ENCODE measurements around the gene ZC3H4. TPM values are rescaled to one million over a fixed set of nuclear protein-coding genes. Genes with fewer than 3 reads are reported as not detected.
A peak's percentile ranks its signal among the peaks of the same experiment; 100 is the strongest.

The ZC3H4 gene
- 41.4 and 41.8 TPM in 2 replicates for total RNA-seq (2022)
- Bru-seq, nascent RNA = percentile 73 among the genes with signal in this experiment
- BruChase-seq, experiment 1, labeled RNA remaining after a 6-hour chase = percentile 79 among the genes with signal in this experiment
- BruChase-seq, experiment 2, labeled RNA remaining after a 2-hour chase = percentile 79 among the genes with signal in this experiment
- long read RNA-seq, partial matches to known transcripts = 2 of 17 reads
- long read RNA-seq, other reads (novel, unspliced or antisense) = 15 of 17 reads

GRCh38 chr19:47112997-47113849 lies at the start of gene ZC3H4:
TSS of gene ZC3H4 (minus strand) at chr19:47113776. CDS start at chr19:47112584, 1,192 bp downstream.
- ChIA-PET CTCF (interaction anchor here (0.6 to 2.3 kb wide), 8 partner anchors 9 to 100 kb away, joined by 3 to 11 read pairs (median 3); no protein-coding TSS in a partner anchor), POLR2A (interaction anchor here (0.5 to 5.1 kb wide), 55 partner anchors 9 to 614 kb away, joined by 3 to 50 read pairs (median 4); partner anchors contain the start of genes AP2S1, ARHGAP35, CCDC9 and DHX34)
- intact Hi-C loops (cut with micrococcal nuclease) = loop anchor here (5.0 kb wide), 1 partner anchor 76 kb away; no protein-coding TSS in a partner anchor
- DNase-seq (ENCODE audit: unreplicated experiment) = peak; percentile 100
- H3K36me3 Mint-ChIP-seq (ENCODE audit: insufficient read depth, unreplicated experiment) = peaks cover 30% of the 10 kb centered on the region
- H3K9me3 Mint-ChIP-seq (ENCODE audit: unreplicated experiment) = no peaks in the 10 kb centered on the region
- TF ChIP-seq CTCF (IDR thresholded peaks at IDR 0.05; ENCODE audit: unreplicated experiment) = no peak
- BruUV-seq (replicated peaks) = no TSS peak
- peak within 1 kb of the TSS; percentile 99 for H3K27ac Mint-ChIP-seq (ENCODE audit: low read depth, unreplicated experiment)
- H3K4me1 Mint-ChIP-seq (ENCODE audit: insufficient read depth, unreplicated experiment) = peaks cover 22% of the 10 kb centered on the region
- H3K27me3 Mint-ChIP-seq (ENCODE audit: insufficient read depth, unreplicated experiment) = no peaks in the 10 kb centered on the region
- peak within 1 kb of the TSS; percentile 94 for H3K4me3 Mint-ChIP-seq (ENCODE audit: unreplicated experiment)

- H3K36me3 Mint-ChIP-seq (ENCODE audit: insufficient read depth, unreplicated experiment) = peaks cover 72% of the 10 kb centered on the region
- CTCF ChIA-PET = interaction anchor here (1.0 to 1.6 kb wide), 3 partner anchors 8 to 85 kb away, joined by 3 to 9 read pairs (median 4); no protein-coding TSS in a partner anchor
- peaks cover 15% of the 10 kb centered on the region for H3K4me1 Mint-ChIP-seq (ENCODE audit: insufficient read depth, unreplicated experiment)
- H3K9me3 Mint-ChIP-seq (ENCODE audit: unreplicated experiment) = no peaks in the 10 kb centered on the region
- DNase-seq (ENCODE audit: unreplicated experiment) = no peak
- intact Hi-C loops (cut with micrococcal nuclease) = no loop called here
- POLR2A ChIA-PET = interaction anchor here (0.6 to 1.6 kb wide), 4 partner anchors 8 to 94 kb away, joined by 3 to 7 read pairs (median 3); partner anchors contain the start of gene CCDC9
- H3K27me3 Mint-ChIP-seq (ENCODE audit: insufficient read depth, unreplicated experiment) = no peaks in the 10 kb centered on the region
- no peak for TF ChIP-seq CTCF (IDR thresholded peaks at IDR 0.05; ENCODE audit: unreplicated experiment)
- H3K27ac Mint-ChIP-seq (ENCODE audit: low read depth, unreplicated experiment) = no peak overlapping the region
- no peak overlapping the region for H3K4me3 Mint-ChIP-seq (ENCODE audit: unreplicated experiment)
- no TSS peak for BruUV-seq (replicated peaks)
Measured at GRCh38 chr19:47161876-47162489, 48.4 kb upstream of the ZC3H4 start.

GRCh38 chr19:47158879-47159503 lies 45.4 kb upstream of the ZC3H4 start:
- TF ChIP-seq CTCF (IDR thresholded peaks at IDR 0.05; ENCODE audit: unreplicated experiment) = no peak
- CTCF ChIA-PET = interaction anchor here (0.9 to 3.6 kb wide), 6 partner anchors 9 to 88 kb away, joined by 3 to 18 read pairs (median 4); no protein-coding TSS in a partner anchor

More at GRCh38 chr19:47158879-47159503, 45.4 kb upstream of the ZC3H4 start:
- peaks cover 86% of the 10 kb centered on the region for H3K36me3 Mint-ChIP-seq (ENCODE audit: insufficient read depth, unreplicated experiment)
- peak overlapping the region; percentile 20 for H3K27ac Mint-ChIP-seq (ENCODE audit: low read depth, unreplicated experiment)
- POLR2A ChIA-PET = interaction anchor here (0.6 to 2.0 kb wide), 12 partner anchors 9 to 85 kb away, joined by 3 to 11 read pairs (median 4); partner anchors contain the start of genes SAE1 and ZC3H4
- H3K9me3 Mint-ChIP-seq (ENCODE audit: unreplicated experiment) = no peaks in the 10 kb centered on the region
- DNase-seq (ENCODE audit: unreplicated experiment) = peak; percentile 68
- no TSS peak for BruUV-seq (replicated peaks)
- H3K27me3 Mint-ChIP-seq (ENCODE audit: insufficient read depth, unreplicated experiment) = no peaks in the 10 kb centered on the region
- H3K4me3 Mint-ChIP-seq (ENCODE audit: unreplicated experiment) = no peak overlapping the region
- intact Hi-C loops (cut with micrococcal nuclease) = no loop called here
- H3K4me1 Mint-ChIP-seq (ENCODE audit: insufficient read depth, unreplicated experiment) = peaks cover 15% of the 10 kb centered on the region

Measured in MCF 10A (cell line).